Activated CD4-positive, alpha-beta T cell treated with anti-CD3 and anti-CD28 coated beads, Interleukin-2, amount 50 U/mL, for 16 hours (primary cell): Measurements from ENCODE around the gene XRN2.
"Not testable (repeated sequence)": the region's sequence is repeated elsewhere in the genome, so short reads cannot be mapped to it uniquely, and the experiment has no call there.

Source experiments
- DNase-seq: peaks from one replicate; pipeline ENCODE4 v3.0.0-alpha.2; 2020

XRN2 gene

DNA sequence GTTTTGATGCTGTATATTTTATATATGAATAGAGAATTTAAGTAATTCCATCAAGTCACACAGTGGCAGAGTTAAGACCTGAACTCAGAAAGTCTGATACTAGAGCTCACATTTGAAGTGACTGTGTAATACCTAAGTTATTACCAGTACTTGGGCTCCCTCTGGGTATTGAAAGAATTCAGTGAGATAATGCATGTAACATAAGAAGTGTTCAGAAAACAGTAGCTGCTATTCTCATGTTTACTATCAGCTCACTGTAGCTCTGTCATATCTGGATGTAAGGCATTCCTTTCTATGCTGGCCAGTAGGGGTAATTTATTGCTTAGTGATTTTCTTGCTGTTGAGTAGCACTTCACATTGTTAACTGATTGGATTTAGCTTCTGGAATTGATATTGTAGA lies 49.6 kb downstream of the XRN2 start:
- no peak for DNase-seq

DNA sequence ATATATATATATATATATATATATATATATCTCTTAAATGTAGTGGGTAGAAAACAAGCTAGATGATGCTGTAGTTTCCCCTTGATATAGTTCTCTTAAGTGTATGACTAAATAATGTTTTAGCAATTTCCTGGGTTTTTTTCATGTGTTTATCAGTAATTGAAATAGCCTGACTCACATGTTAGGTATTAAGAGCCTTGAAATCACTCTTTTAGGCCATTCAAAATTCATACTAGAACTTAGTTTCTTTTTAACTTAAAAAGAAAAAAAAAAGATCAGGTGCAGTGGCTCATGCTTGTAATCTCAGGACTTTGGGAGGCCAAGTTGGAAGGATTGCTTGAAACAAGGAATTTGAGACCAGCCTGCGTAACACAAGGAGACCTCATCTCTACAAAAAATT lies 50.1 kb downstream of the XRN2 start:
- DNase-seq, result no peak

DNA sequence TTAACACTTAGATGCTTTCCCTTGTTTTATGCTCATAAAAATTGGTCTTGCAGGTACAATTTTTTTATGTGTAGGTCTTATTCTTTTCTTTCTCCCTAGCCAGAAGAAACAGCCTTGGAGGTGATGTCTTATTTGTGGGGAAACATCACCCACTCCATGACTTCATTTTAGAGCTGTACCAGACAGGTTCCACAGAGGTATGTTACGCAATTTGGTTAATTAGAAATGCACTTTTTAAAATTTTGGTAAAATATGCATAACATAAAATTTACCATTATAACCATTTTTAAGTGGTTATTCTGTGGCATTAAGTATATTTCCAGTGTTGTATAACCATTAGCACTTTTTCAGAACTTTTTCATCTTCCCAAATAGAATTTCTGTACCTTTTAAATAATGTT lies 52.9 kb downstream of the XRN2 start:
- DNase-seq, result no peak

DNA sequence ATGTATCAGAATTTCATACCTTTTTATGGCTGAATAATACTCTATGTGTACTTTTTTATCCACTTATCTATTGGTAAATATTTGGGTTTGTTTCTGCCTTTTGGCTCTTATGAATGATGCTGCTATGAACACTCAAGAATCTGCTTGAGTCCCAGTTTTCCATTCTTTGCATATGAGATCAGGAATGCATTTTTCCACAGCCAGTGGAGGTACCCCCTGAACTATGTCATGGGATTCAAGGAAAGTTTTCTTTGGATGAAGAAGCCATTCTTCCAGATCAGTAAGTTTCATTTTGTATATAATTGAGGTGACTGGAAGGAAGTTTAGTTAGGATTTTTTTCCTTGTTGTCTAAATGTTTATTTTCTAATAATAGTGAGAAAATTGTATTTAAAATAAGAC lies 53.3 kb downstream of the XRN2 start:
- no peak for DNase-seq

DNA sequence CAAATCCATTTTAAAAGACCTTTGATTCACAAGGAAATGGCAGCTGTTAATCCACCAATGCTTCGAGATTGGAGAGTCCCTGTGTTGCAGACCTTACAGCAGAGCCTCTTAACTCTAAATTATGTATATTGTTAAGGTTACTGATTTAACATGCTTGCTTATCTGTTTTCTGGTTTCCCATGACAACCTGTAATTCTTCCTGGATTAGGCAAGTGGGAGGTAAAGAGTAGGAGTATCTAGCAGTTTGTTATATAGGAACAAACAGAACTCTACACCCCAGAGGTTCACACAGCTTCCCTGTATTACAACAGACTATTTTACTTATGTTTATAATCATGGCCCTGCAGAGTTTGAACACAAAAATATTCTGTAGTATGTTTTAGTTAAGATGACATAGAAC lies 54.7 kb downstream of the XRN2 start:
- no peak for DNase-seq

DNA sequence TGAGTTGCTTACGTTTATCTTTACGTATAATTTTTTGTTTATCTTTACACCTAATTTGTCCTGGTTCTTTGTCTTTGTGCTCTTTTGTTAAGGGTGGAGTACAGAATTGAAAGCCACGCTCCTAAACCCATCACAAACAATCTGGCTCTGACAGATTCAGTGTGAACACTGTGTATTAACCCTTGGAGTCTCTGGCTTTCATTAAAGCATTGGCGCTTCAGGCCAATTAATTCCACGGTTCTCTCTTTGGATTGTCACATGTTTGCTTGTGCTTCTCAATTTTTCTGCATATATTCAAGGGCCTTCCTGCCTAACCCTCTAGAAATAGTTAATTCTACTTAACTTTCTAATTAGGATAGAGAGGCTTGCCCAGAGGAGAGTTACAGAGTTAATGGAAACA lies 55.6 kb downstream of the XRN2 start:
- DNase-seq, result no peak

DNA sequence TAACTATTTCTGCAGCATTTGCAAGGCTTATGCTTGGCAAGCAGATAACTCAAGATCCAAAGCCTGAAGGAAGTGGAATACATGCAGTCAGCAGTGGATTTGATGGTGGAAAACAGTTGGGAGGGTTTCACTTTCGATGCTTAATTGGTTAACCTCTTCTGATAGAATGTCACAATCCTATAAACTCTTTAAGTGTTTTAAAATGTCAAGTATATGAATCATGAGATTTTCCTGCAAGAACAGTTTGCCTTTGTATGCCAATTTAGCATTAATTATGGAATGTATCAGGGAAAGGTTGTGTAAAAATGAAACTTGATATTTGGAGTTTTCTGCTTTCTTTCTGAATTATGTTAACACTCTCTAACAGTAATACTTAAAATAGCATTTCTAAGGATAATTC lies 57.6 kb downstream of the XRN2 start:
- no peak for DNase-seq

DNA sequence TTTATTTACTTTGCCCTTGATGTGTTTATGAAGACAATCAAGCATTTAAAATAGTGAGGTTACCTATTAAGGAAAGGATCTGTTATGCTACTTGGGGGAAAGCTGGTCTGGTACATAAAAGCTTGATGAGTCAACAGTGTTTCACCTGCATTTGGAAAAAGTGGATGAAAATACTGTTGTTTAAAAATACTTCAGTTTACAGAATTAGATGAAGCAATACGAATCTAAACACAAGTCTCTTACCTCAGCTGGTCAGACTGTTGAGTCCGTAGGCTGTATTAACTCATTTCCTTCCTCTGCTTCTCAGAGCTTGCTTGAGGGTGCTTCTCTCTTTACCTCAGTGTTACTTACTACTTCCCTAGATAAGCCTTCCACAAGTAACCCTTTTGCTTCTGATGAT lies 58.1 kb downstream of the XRN2 start:
- DNase-seq, result peak; percentile 16

DNA sequence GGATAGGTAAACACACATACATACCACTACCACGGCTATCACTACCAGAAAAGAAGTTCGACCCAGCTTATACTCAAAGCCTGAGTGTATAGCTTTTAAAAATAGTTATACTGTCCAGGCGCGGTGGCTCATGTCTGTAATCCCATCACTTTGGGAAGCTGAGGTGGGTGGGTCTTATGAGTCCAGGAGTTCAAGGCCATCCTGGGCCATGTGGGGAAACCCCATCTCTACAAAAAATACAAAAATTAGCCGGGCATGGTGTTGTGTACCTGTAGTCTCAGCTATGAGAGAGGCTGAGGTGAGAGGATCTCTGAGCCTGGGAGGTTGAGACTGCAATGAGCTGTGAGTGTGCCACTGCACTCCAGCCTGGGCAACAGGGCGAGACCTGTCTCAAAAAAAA lies 61.3 kb downstream of the XRN2 start:
- no peak for DNase-seq

DNA sequence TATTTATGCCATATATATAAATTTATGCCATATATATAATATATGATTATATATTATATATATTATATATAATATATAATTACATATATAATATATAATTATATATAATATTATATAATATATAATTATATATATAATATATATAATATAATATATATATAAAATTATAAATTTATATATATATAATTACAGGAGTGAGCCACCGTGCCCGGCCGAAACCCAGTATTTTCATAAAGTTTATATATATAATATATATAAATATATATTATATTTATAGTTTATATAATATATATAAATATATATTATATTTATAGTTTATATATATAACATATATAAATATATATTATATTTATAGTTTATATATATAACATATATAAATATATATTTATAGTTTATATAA lies 62.6 kb downstream of the XRN2 start:
- DNase-seq, result no peak

DNA sequence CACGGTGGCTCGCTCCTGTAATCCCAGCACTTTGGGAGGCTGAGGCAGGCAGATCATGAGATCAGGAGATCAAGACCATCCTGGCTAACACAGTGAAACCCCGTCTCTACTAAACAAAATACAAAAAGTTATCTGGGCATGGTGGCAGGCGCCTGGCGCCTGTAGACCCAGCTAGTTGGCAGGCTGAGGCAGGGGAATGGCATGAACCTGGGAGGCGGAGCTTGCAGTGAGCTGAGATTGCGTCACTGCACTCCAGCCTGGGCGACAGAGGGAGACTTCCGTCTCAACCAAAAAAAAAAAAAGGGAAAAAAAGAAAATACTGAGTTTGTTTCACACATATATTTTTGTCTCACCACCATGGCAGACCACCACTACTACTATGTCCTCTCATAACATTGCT lies 63.1 kb downstream of the XRN2 start:
- not testable (repeated sequence) for DNase-seq

DNA sequence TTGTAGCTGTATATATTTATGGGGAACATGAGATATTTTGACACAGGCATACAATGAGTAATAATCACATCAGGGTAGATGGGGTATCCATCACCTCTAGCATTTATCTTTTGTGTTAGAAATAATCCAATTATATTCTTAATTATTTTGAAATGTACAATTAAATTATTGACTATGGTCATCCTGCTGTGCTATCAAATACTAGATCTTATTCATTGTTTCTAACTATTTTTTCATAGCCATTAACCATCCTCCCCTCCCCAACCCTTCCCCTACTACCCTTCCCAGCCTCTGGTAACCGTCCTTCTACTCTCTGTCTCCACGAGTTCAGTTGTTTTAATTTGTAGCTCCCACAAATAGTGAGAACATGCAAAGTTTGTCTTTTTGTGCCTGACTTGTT lies 65.7 kb downstream of the XRN2 start:
- no peak for DNase-seq

DNA sequence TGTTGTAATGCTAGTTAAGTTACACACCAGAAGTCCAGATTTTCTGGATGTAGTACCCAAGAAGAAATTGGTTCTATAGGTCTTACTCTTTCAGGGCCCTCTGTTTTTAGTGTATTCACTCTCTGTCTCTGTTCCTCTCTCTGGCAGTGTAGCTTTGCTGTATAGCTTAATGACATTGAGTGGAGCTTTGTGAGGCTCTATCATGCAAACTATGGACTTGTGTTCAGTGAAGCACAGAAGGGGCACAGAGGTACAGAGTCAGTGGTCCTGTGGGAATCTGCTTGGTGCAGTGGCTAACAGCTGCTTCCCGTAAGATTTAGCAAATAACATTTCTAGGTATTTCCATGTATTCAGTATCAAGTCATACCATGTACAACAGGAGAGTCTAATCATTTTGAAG lies 68.1 kb downstream of the XRN2 start:
- no peak for DNase-seq

DNA sequence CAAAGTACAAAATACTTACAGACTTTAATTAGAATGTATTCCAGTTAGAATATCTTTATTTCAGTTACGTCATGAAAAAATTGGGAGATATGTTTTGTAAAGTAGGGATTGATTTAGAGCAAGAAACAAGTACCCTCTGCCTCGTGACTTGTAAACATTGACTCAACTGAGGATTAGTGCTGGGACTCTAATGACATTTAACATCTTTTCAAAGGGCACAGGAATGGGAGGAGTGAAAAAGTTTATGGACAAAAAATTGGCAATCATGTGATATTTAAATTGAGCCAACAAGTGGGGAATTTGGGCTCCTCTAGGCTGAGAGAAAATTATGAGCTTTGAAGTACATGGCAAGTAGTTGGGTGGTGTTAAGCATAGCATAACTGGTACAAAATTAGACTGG lies 68.9 kb downstream of the XRN2 start:
- DNase-seq, result no peak

DNA sequence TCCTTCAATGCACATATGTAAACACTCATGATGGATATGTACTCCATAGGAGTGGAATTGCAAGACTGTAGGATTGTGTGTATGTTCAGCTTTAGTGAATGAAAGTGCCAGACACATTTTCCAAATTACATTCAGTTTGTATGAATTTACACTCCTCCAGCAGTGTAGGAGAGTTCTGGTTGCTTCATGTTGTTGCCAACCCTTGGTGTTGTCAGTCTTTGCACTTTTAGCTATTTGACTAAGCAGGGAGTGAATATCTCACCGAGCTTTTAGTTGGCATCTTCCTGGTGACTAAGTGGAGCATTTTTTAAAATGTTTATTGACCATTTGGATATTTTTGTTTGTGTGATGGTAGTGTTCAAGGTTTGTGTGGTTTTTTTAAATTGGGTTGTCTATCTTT lies 70.3 kb downstream of the XRN2 start:
- DNase-seq, result no peak

DNA sequence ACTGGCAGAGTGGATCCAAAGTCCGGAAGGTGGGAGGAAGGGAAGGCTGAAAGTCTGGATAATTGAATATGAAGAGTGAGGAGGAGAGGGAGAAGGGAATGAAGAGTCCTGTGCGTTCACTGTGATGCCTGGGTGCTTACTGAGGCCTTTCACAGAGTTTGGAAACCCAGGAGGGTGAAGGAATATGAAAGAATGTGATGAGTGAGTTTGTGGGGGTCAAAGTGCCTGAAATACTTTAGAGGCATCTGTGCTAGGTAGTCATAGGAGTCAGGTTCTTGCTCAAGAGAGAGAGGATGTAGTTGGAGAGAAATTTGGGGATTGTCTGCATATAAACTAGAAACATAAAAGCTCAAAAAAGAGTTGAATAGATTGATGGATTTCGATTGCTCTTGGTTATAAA lies 73.5 kb downstream of the XRN2 start:
- no peak for DNase-seq

DNA sequence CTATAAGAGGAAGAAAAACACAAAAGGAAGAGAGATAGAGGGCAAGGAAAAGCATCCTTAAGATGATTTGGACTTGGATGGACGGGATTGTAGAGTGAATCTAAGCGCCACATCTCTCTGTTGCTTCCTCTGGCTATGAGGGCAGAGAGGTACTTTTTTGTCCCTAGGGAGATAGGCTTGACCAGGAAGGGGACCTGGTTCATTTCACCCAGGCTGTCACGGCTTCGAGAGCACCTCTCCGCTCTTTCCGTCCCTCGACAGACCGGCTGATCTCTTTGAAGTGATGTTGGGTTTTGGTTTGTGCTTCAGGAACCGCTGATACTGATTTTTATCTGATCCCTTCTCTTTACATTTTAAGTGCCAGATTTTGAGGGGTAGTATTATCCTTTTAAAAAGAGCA lies 74.6 kb downstream of the XRN2 start:
- no peak for DNase-seq

DNA sequence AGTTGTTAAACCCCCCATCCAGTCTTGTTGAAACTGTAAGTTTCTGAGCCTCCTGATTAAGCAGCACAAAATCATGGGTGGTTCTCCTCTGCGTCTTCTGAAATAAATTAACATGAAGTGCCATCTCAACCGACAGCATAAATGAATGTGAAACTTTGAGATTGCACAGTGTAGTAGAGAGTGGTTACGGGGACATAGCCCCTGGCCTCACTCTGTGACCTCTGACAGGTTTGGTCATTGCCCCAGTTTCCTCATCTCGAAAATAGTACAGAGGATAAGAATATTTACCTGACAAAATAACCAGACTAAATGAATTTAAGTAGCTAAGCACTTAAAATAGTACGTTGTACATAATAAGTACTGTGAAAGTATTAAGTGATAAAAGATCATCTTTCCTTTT lies 75.1 kb downstream of the XRN2 start:
- no peak for DNase-seq

DNA sequence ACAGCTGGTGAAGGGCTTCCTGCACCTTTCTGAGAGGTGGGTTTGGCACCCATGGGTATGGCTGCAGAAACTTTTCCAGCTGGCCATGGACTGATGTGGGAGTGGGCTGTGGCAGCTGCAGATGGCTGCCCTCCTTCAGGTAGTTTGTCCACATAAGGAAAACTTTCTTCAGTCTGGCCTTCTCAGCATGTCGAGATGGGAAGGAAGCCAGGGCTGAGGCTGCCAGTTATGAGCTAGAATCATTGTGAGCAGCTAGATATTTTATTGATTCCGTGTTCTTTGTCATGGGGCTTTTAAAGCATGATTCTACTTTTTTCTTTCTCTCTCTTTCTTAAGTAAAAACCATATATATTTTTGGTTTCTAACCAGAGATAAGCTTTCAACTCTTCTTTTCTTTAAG lies 77.6 kb downstream of the XRN2 start:
- DNase-seq, result no peak

DNA sequence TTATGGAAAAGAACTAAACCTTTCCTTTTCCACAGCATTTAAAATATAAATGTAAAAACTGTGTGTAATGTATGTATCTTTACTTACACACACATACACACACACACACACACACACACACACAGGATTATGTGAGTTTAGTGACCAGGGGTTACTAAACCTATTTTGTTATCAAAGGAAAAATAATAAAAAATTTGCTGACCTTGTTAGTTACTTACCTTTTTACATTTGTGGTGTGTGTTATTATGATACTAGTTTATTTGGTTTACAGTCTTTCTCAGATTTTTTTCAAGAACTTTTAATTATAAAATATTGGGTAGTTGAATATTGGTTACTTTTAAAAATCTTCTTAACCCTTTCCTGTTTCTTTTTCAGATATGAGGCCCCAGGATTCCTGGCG lies 78.5 kb downstream of the XRN2 start:
- no peak for DNase-seq

DNA sequence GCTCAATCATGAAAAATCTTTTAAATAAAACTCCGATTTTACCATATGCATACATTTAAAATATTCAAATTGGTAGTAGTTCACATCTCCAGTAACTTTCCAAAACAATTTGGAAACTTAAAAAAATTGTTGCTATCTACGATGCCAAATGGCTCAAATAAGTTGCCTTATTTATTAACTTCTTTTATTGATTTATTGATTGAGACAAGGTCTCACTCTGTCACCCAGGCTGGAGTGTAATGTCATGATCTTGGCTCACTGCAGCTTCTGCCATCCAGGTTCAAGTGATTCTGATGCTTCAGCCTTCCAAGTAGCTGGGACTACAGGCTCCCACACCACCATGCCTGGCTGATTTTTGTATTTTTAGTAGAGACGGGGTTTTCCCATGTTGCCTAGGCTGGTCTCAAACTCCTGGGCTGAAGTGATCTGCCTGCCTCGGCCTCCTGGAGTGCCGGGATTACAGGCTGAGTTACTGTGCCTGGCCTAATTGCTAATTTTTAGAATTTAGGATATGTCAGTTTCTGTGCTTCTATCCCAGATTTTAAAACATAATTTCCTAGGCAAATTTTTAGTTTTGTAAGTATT lies 81.3 kb downstream of the XRN2 start:
- no peak for DNase-seq

DNA sequence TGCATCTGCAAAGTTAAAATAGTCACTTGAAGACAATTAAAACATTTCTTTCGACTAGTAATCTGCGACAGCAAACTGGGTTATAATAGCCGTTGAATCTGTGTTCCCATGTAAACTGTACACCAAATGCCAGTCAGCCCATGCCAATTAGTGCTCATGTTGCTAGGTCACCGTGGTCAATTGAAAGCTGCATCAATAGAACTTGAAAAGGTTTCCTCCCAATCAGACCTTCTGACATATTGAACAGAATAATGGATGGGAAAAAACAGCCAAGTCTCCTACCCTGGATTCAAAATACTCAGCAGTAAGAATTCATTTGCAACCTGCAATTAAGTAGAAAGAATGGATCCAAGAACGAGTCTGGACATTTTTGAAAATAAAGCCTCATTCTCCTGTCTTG lies 83.0 kb downstream of the XRN2 start:
- no peak for DNase-seq

DNA sequence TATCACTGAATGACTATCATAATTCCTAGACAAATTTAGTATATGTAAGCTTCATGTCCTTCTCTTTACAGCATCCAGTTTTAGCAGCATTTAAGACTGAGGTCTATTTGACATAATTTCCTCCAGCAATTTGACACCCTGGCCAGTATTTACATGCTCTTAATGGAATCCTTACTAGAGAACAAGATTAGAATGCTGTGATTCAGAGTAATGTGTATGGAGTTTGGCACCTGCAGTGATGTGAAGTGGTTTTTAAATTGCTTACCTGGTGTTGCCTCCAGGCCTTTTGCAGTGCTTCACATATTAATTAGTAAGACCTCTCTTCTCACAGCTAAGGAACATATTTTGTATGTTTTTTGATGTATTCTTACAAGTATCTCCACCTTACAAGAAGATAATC lies 84.4 kb downstream of the XRN2 start:
- no peak for DNase-seq

DNA sequence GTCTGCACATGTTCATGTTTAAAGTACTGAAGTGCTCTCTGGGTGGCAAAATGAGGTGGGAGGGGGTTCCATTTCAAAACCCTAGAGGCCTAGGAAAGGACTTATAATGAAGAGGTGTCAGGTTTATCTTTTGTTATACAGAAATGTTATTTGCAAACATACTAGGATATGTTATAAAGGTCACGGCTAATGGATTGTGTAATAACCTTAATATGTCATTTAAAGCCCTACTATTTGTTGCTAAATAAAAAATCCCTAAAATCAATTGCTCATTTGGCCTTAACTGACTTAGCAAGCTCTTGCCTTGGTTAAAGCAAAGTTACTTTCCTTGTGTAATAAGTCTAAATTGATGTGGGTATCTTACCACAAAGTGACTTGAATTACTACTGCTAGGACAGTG lies 85.4 kb downstream of the XRN2 start:
- DNase-seq, result no peak

DNA sequence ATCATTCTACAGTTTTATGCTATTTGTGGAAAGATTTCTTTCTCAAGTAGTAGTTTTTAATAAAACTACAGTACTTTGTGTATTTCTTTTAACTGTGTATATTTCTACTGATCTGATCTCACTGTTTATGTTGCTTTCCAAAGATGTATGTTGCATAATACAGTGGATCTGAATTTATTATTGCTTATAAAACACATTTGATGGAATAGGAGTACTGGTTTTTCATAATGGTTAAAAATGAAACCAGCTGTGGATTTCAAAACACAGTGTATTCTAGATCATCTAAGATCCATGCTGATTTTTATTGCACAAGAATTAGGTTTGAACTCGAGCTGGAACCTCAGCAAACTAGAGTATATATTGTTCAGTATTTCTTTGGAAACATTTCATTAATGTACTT lies 86.2 kb downstream of the XRN2 start:
- DNase-seq, result no peak

DNA sequence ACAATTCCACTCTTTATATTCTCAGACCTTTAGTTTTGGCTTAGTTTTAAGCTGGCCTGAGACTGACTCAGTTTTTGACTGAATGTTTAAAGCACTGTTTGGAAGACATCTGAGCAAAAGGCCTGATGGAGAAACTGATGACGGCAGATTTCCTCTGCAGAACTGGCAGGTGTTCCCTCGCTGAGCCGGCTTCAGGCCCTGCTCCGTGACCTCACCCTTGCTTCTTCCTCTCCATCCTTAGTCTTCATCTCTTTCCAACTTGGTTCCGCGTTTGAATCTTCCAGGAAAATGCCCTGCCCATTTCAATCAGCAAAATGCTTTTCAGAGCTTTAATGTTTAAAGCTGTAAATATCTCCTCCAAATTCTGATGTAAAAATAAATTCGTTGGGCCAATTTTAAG lies 87.6 kb downstream of the XRN2 start:
- no peak for DNase-seq
